ENCODE data around the gene PFDN1.
A peak's percentile ranks its signal among the peaks of the same experiment; 100 is the strongest.

PFDN1 gene

GRCh38 chr5:140236891-140237598, 65.9 kb downstream of the PFDN1 start:
- no peak for DNase-seq

GRCh38 chr5:140235791-140236551, 66.9 kb downstream of the PFDN1 start:
- DNase-seq: no peak

- no peak for DNase-seq
These were observed 68.4 kb downstream of the PFDN1 start for GRCh38 chr5:140234377-140234989.

GRCh38 chr5:140232731-140233130, 70.2 kb downstream of the PFDN1 start:
- no peak for DNase-seq

- DNase-seq: no peak
These were observed 72.5 kb downstream of the PFDN1 start for GRCh38 chr5:140230373-140230772.

GRCh38 chr5:140228364-140228837, 74.5 kb downstream of the PFDN1 start:
- DNase-seq: no peak

GRCh38 chr5:140227046-140227445, 75.9 kb downstream of the PFDN1 start:
- no peak for DNase-seq

GRCh38 chr5:140225396-140225795, 77.5 kb downstream of the PFDN1 start:
- DNase-seq: no peak

- no peak for DNase-seq
These were observed 78.2 kb downstream of the PFDN1 start for GRCh38 chr5:140224658-140225057.

- no peak for DNase-seq
These were observed 79.3 kb downstream of the PFDN1 start for GRCh38 chr5:140223567-140223966.

- DNase-seq: no peak
These were observed 80.5 kb downstream of the PFDN1 start for GRCh38 chr5:140222416-140222815.

- DNase-seq: no peak
These were observed 81.1 kb downstream of the PFDN1 start for GRCh38 chr5:140221697-140222223.

GRCh38 chr5:140220698-140221064, 82.2 kb downstream of the PFDN1 start:
- DNase-seq: peak in 1 of 14 donors; percentile 38

- no peak for DNase-seq
These were observed 82.7 kb downstream of the PFDN1 start for GRCh38 chr5:140220032-140220697.

GRCh38 chr5:140219068-140219991, 83.6 kb downstream of the PFDN1 start:
- DNase-seq: peak in 1 of 14 donors; percentile 49

- no peak for DNase-seq
These were observed 85.4 kb downstream of the PFDN1 start for GRCh38 chr5:140217299-140218026.

- DNase-seq: no peak
These were observed 86.3 kb downstream of the PFDN1 start for GRCh38 chr5:140216478-140217074.

- no peak for DNase-seq
These were observed 87.6 kb downstream of the PFDN1 start for GRCh38 chr5:140215276-140215675.

- no peak for DNase-seq
These were observed 88.1 kb downstream of the PFDN1 start for GRCh38 chr5:140214831-140215230.

- no peak for DNase-seq
These were observed 89.4 kb downstream of the PFDN1 start for GRCh38 chr5:140213370-140213983.

All from C1 segment of cervical spinal cord (tissue), 14 donors.